HepG2 (cell line): ENCODE data around the gene BCL2L13. TPM values are rescaled to one million over a fixed set of nuclear protein-coding genes. Genes with fewer than 3 reads are reported as not detected.

Experiments used
- ATAC-seq: fragments of 200-7000 bp; cut with Tn5 transposase; 3 replicates; pipeline ENCODE4 v1.9.1; 2020; ENCODE audit warnings: mild to moderate bottlenecking, moderate library complexity
- BruUV-seq: library from RNA; stranded (reverse); fragments of 400-500 nt; replicated peaks from 2 replicates; lab custom pipeline; 2021; lab: Mats Ljungman, UMichigan
- CTCF ChIA-PET: fragments of 300-600 bp; formaldehyde crosslinking; extraction: SDS; loops from one replicate; lab custom pipeline; 2021; ENCODE audit warnings: low total read pairs, inconsistent platforms, low intra/inter-chr PET ratio; lab: Yijun Ruan, JAX
- POLR2A ChIA-PET: fragments of 350-600 bp; sonication (Branson Sonifier 250); formaldehyde crosslinking; loops from one replicate; lab custom pipeline; 2020; ENCODE audit warnings: antibody characterized with exemption, inconsistent platforms; lab: Yijun Ruan, JAX
- DNase-seq: peaks from one replicate; pipeline ENCODE4 v3.0.0-alpha.2; 2015; ENCODE audit warnings: low spot score
- FAIRE-seq: peaks from 3 replicates; lab custom pipeline; 2011; peaks lifted over from hg19 to GRCh38; lab: Jason Lieb, UNC
- H2AFZ ChIP-seq: one replicate; pipeline ENCODE4 v1.6.1; 2011; ENCODE audit warnings: low read length, inconsistent platforms
- H3K27ac ChIP-seq: fragments of 300-600 bp; 3 replicates; pipeline ENCODE4 v1.8.0; 2011; ENCODE audit warnings: mixed run types, mild to moderate bottlenecking, mixed read lengths, low read length, inconsistent platforms; ENCODE audit not compliant: insufficient read depth; ENCODE audit errors: extremely low read length
- H3K27me3 ChIP-seq, 2 experiments: fragments of 200-600 bp in 1 of 2; 2 replicates in 1 of 2; 3 replicates in 1 of 2; pipeline versions ENCODE4 v1.6.0 to v1.8.0; 2011; ENCODE audit warnings: low read length in 2 of 2, mild to moderate bottlenecking in 2 of 2, moderate library complexity in 2 of 2, inconsistent platforms in 1 of 2; ENCODE audit not compliant: insufficient read depth in 2 of 2, control insufficient read depth in 1 of 2
- H3K36me3 ChIP-seq, 2 experiments: fragments of 200-600 bp in 1 of 2; replicated peaks in 1 of 2; 2 replicates in 1 of 2; 3 replicates in 1 of 2; pipeline versions ENCODE4 v1.5.1 to v1.8.0; 2011; ENCODE audit warnings: low read length in 2 of 2, inconsistent platforms in 1 of 2; ENCODE audit not compliant: insufficient read depth in 2 of 2, control insufficient read depth in 1 of 2
- H3K4me1 ChIP-seq: 2 replicates; pipeline ENCODE4 v1.5.1; 2012; ENCODE audit warnings: low read length, inconsistent platforms; ENCODE audit not compliant: insufficient read depth
- H3K4me2 ChIP-seq: 2 replicates; pipeline ENCODE4 v1.6.0; 2011; ENCODE audit warnings: low read depth, low read length, inconsistent platforms
- H3K4me3 ChIP-seq, 3 experiments: fragments of 200-600 bp in 1 of 3; sonication (generic), shearing (Covaris generic) in 1 of 3; replicated peaks in 1 of 3; 2 replicates each; pipeline ENCODE4 v1.5.1; 2011 to 2016; ENCODE audit warnings: low read length in 3 of 3, inconsistent platforms in 2 of 3, low read depth in 2 of 3, mild to moderate bottlenecking in 2 of 3, control low read depth in 1 of 3, mixed read lengths in 1 of 3; ENCODE audit not compliant: insufficient read depth in 1 of 3
- H3K79me2 ChIP-seq: one replicate; pipeline ENCODE4 v1.6.1; 2011; ENCODE audit warnings: low read length, inconsistent platforms; ENCODE audit not compliant: insufficient read depth
- H3K9ac ChIP-seq: 2 replicates; pipeline ENCODE4 v1.6.0; 2011; ENCODE audit warnings: mild to moderate bottlenecking, low read depth, low read length, inconsistent platforms; ENCODE audit not compliant: insufficient read depth
- H3K9me3 ChIP-seq: 2 replicates; pipeline ENCODE4 v1.5.1; 2012; ENCODE audit warnings: mild to moderate bottlenecking, low read length
- H4K20me1 ChIP-seq: 2 replicates; pipeline ENCODE4 v1.6.0; 2011; ENCODE audit warnings: inconsistent platforms, mild to moderate bottlenecking, low read length, moderate library complexity; ENCODE audit not compliant: insufficient read depth
- CEBPB ChIP-seq: IDR thresholded peaks from 2 replicates; pipeline ENCODE4 v1.6.1; 2011; ENCODE audit warnings: low read depth, low read length, improper control_type of control experiment, borderline replicate concordance
- DMAP1 ChIP-seq: IDR thresholded peaks from 2 replicates; pipeline ENCODE4 v1.6.1; 2016
- DNMT1 ChIP-seq: sonication (generic); formaldehyde crosslinking; IDR thresholded peaks from 2 replicates; pipeline ENCODE4 v1.5.1; 2020; ENCODE audit warnings: mild to moderate bottlenecking, missing genetic modification reagents
- ESRRA ChIP-seq: sonication (generic); formaldehyde crosslinking; IDR thresholded peaks from 2 replicates; pipeline ENCODE4 v1.5.1; 2020; ENCODE audit warnings: mild to moderate bottlenecking, low read depth, missing genetic modification reagents
- GABPB1 ChIP-seq: IDR thresholded peaks from 2 replicates; pipeline ENCODE4 v1.6.1; 2016; ENCODE audit warnings: mild to moderate bottlenecking, missing genetic modification reagents, moderate library complexity, missing compliant biosample characterization
- GMEB1 ChIP-seq: sonication (generic); formaldehyde crosslinking; IDR thresholded peaks from 2 replicates; pipeline ENCODE4 v1.5.1; 2020; ENCODE audit warnings: missing genetic modification reagents, mild to moderate bottlenecking, borderline replicate concordance
- HINFP ChIP-seq: sonication (generic); formaldehyde crosslinking; IDR thresholded peaks from 2 replicates; pipeline ENCODE4 v1.4.0; 2020; ENCODE audit warnings: low read depth, mild to moderate bottlenecking, missing genetic modification reagents
- KAT2B ChIP-seq: fragments of 150-350 bp; IDR thresholded peaks from 2 replicates; pipeline ENCODE4 v1.6.1; 2014; ENCODE audit warnings: low read depth, low read length, borderline replicate concordance
- KLF15 ChIP-seq: sonication (generic); formaldehyde crosslinking; IDR thresholded peaks from 2 replicates; pipeline ENCODE4 v1.8.1; 2023; ENCODE audit warnings: borderline replicate concordance, mild to moderate bottlenecking, inconsistent platforms, missing genetic modification reagents, mixed read lengths
- POGK ChIP-seq: sonication (generic); formaldehyde crosslinking; conservative IDR thresholded peaks from 2 replicates; pipeline ENCODE4 v1.8.0; 2022; ENCODE audit warnings: mild to moderate bottlenecking, moderate library complexity, missing genetic modification reagents
- PRMT3 ChIP-seq: sonication (generic); formaldehyde crosslinking; IDR thresholded peaks from 2 replicates; pipeline ENCODE4 v1.8.1; 2022; ENCODE audit warnings: low read depth, mild to moderate bottlenecking, moderate library complexity, missing genetic modification reagents, borderline replicate concordance
- SIX1 ChIP-seq: sonication (generic); formaldehyde crosslinking; IDR thresholded peaks from 2 replicates; pipeline ENCODE4 v1.4.0; 2020; ENCODE audit warnings: missing genetic modification reagents, borderline replicate concordance
- TSC22D2 ChIP-seq: sonication (generic); formaldehyde crosslinking; IDR thresholded peaks from 2 replicates; pipeline ENCODE4 v1.5.1; 2020; ENCODE audit warnings: missing genetic modification reagents, mild to moderate bottlenecking, borderline replicate concordance
- ZBTB37 ChIP-seq: sonication (generic); formaldehyde crosslinking; IDR thresholded peaks from 2 replicates; pipeline ENCODE4 v1.4.0; 2020; ENCODE audit warnings: mild to moderate bottlenecking, missing genetic modification reagents
- ZNF792 ChIP-seq: IDR thresholded peaks from 2 replicates; pipeline ENCODE4 v1.6.1; 2016
- ZNF850 ChIP-seq: sonication (generic); formaldehyde crosslinking; conservative IDR thresholded peaks from 2 replicates; pipeline ENCODE4 v1.9.0; 2021; ENCODE audit warnings: mild to moderate bottlenecking, missing genetic modification reagents
- ZSCAN9 ChIP-seq: IDR thresholded peaks from 2 replicates; pipeline ENCODE4 v1.6.1; 2016; ENCODE audit warnings: borderline replicate concordance
- WGBS: methylation state at CpG from one replicate; pipeline ENCODE4 v1.1.6; 2017; ENCODE audit warnings: low lambda C conversion rate; 5-methylcytosine and 5-hydroxymethylcytosine counted together
- in situ Hi-C: cut with HindIII; loops from 2 replicates; pipeline ENCODE4 v1.10.0; 2017; ENCODE audit warnings: low pct_unique_long_range_greater_than_20kb; ENCODE audit not compliant: extremely low pct_ligation_motif_present
- intact Hi-C: fragments of 100-400 bp; cut with micrococcal nuclease; formaldehyde crosslinking; loops from one replicate; pipeline ENCODE4 v1.10.0; 2022; ENCODE audit not compliant: unreplicated experiment
- polyA plus RNA-seq, 8 experiments: library from polyadenylated mRNA; depleted of rRNA in 3 of 8; stranded (reverse) in 7 of 8; unstranded in 1 of 8; fragments of >200 nt; fragmentation: Illumina TruSeq in 4 of 8; extraction: Trizol in 4 of 8; gene quantifications; 2 replicates each; pipeline versions ENCODE4 v1.2.1 to v1.2.3, GENCODE V29; 2011 to 2016; ENCODE audit warnings: low read depth in 4 of 8, missing spikeins in 1 of 8, mixed read lengths in 1 of 8; ENCODE audit not compliant: insufficient read depth in 1 of 8
- total RNA-seq, 5 experiments: library from RNA; depleted of rRNA; stranded (reverse); fragments of >200 nt; fragmentation: Illumina TruSeq; extraction: Trizol; gene quantifications; 2 replicates each; pipeline ENCODE4 v1.2.3, GENCODE V29; 2016; ENCODE audit warnings: low read depth in 1 of 5
- TF ChIP-seq, protein P1 (sequence below): sonication (generic); formaldehyde crosslinking; IDR thresholded peaks from 2 replicates; pipeline ENCODE4 v1.4.0; 2020; ENCODE audit warnings: missing genetic modification reagents, borderline replicate concordance

Gene BCL2L13
- total and polyA plus RNA-seq, 2 of the 13 experiments (the other 11 are each of a cell fraction or from before 2014, with no cell fraction given): 13.5 to 14.6 TPM

GRCh38 chr22:17665854-17666253 is 27.3 kb downstream of the BCL2L13 start:
- H3K4me3 ChIP-seq: no peak overlapping the region
- no peaks in the 10 kb centered on the region for H4K20me1 ChIP-seq
- H3K9ac ChIP-seq: no peak overlapping the region
- H3K4me1 ChIP-seq: peaks cover 18% of the 10 kb centered on the region
- H3K9me3 ChIP-seq: 0 out of 2 replicates have a peak, but pooled peaks cover 9% of the 10 kb centered on the region
- WGBS: 93% methylated on average over 3 of the region's 3 CpGs
- ChIA-PET POLR2A (interaction anchor here (1.4 kb wide), 1 partner anchor 27 kb away, joined by 4 read pairs; no protein-coding TSS in a partner anchor), CTCF (no interaction called here)
- no peak overlapping the region for H2AFZ ChIP-seq
- FAIRE-seq: no peak
- intact Hi-C loops: no loop called here
- BruUV-seq: no TSS peak
- H3K4me2 ChIP-seq: no peak overlapping the region
- no peak for DNase-seq
- H3K36me3 ChIP-seq: peaks cover 11 to 28% of the 10 kb centered on the region in 2 experiments
- in situ Hi-C loops: no loop called here
- no peaks in the 10 kb centered on the region; a peak in 1 of 5 replicates for H3K27me3 ChIP-seq
- H3K27ac ChIP-seq: no peak overlapping the region
- no peaks in the 10 kb centered on the region for H3K79me2 ChIP-seq
- TF ChIP-seq KAT2B (no peak), ESRRA (CRISPR knock-in tag) (no peak), TSC22D2 (CRISPR knock-in tag) (no peak), SIX1 (CRISPR knock-in tag) (no peak), ZSCAN9 (CRISPR knock-in tag) (no peak), ZNF792 (CRISPR knock-in tag) (no peak), GABPB1 (no peak), CEBPB (no peak), KLF15 (CRISPR knock-in tag) (no peak), POGK (CRISPR knock-in tag) (no peak), HINFP (CRISPR knock-in tag) (no peak), ZNF850 (CRISPR knock-in tag) (no peak), DNMT1 (CRISPR knock-in tag) (no peak), DMAP1 (CRISPR knock-in tag) (no peak), PRMT3 (CRISPR knock-in tag) (no peak), GMEB1 (CRISPR knock-in tag) (no peak), ZBTB37 (no peak)
- TF ChIP-seq, protein P1, sequence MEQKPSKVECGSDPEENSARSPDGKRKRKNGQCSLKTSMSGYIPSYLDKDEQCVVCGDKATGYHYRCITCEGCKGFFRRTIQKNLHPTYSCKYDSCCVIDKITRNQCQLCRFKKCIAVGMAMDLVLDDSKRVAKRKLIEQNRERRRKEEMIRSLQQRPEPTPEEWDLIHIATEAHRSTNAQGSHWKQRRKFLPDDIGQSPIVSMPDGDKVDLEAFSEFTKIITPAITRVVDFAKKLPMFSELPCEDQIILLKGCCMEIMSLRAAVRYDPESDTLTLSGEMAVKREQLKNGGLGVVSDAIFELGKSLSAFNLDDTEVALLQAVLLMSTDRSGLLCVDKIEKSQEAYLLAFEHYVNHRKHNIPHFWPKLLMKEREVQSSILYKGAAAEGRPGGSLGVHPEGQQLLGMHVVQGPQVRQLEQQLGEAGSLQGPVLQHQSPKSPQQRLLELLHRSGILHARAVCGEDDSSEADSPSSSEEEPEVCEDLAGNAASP (CRISPR knock-in tag): no peak
- ATAC-seq: no peak
